ENCODE measurements around the gene NFATC1.

NFATC1 gene

GRCh38 chr18:79423211-79424007, 27.7 kb downstream of the NFATC1 start:
- H3K36me3 ChIP-seq (ENCODE audit: control insufficient read depth, insufficient read depth, low read length), result no peaks in the 10 kb centered on the region
- H3K4me3 ChIP-seq (replicated peaks; ENCODE audit: low read depth, low read length), result no peak overlapping the region
- DNase-seq (ENCODE audit: extremely low read depth, insufficient read length), result no peak
- H3K27me3 ChIP-seq (replicated peaks; ENCODE audit: control insufficient read depth, insufficient read depth, low read length), result no peaks in the 10 kb centered on the region
- no peak for TF ChIP-seq CTCF (IDR thresholded peaks at IDR 0.05; ENCODE audit: insufficient read depth, low read length, poor library complexity, severe bottlenecking)

GRCh38 chr18:79424008-79424565, 28.4 kb downstream of the NFATC1 start:
- Histone ChIP-seq H3K36me3 (ENCODE audit: control insufficient read depth, insufficient read depth, low read length) (no peaks in the 10 kb centered on the region), H3K27me3 (replicated peaks; ENCODE audit: control insufficient read depth, insufficient read depth, low read length) (no peaks in the 10 kb centered on the region), H3K4me3 (replicated peaks; ENCODE audit: low read depth, low read length) (no peak overlapping the region)
- no peak for TF ChIP-seq CTCF (IDR thresholded peaks at IDR 0.05; ENCODE audit: insufficient read depth, low read length, poor library complexity, severe bottlenecking)
- DNase-seq (ENCODE audit: extremely low read depth, insufficient read length), result no peak

GRCh38 chr18:79424880-79425568, 29.3 kb downstream of the NFATC1 start:
- H3K4me3 ChIP-seq (replicated peaks; ENCODE audit: low read depth, low read length), result no peak overlapping the region
- H3K36me3 ChIP-seq (ENCODE audit: control insufficient read depth, insufficient read depth, low read length), result no peaks in the 10 kb centered on the region
- no peak for DNase-seq (ENCODE audit: extremely low read depth, insufficient read length)
- no peak for TF ChIP-seq CTCF (IDR thresholded peaks at IDR 0.05; ENCODE audit: insufficient read depth, low read length, poor library complexity, severe bottlenecking)
- H3K27me3 ChIP-seq (replicated peaks; ENCODE audit: control insufficient read depth, insufficient read depth, low read length), result no peaks in the 10 kb centered on the region

DNA sequence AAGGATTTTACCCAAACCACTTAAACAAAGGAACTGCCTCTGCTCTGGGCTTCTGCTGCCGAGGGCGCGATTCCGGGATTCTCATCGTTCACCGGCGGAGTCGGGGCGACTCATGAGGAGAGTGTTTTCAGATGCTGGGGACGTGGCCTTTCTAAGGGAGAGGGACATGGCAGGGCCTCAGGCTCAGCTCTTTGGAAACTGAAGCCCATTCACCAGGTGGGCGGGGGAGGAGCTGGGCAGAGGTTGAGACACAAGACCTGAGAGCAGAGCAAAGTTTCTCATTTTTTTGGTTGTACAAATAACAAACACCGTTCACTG, 29.8 kb downstream of the NFATC1 start:
- TF ChIP-seq CTCF (IDR thresholded peaks at IDR 0.05; ENCODE audit: insufficient read depth, low read length, poor library complexity, severe bottlenecking), result no peak
- DNase-seq (ENCODE audit: extremely low read depth, insufficient read length), result no peak
- Histone ChIP-seq H3K4me3 (replicated peaks; ENCODE audit: low read depth, low read length) (no peak overlapping the region), H3K36me3 (ENCODE audit: control insufficient read depth, insufficient read depth, low read length) (no peaks in the 10 kb centered on the region), H3K27me3 (replicated peaks; ENCODE audit: control insufficient read depth, insufficient read depth, low read length) (no peaks in the 10 kb centered on the region)

- Histone ChIP-seq H3K4me3 (replicated peaks; ENCODE audit: low read depth, low read length) (no peak overlapping the region), H3K27me3 (replicated peaks; ENCODE audit: control insufficient read depth, insufficient read depth, low read length) (no peaks in the 10 kb centered on the region), H3K36me3 (ENCODE audit: control insufficient read depth, insufficient read depth, low read length) (no peaks in the 10 kb centered on the region)
- no peak for DNase-seq (ENCODE audit: extremely low read depth, insufficient read length)
- TF ChIP-seq CTCF (IDR thresholded peaks at IDR 0.05; ENCODE audit: insufficient read depth, low read length, poor library complexity, severe bottlenecking), result no peak
Observed at GRCh38 chr18:79426376-79427300, 30.9 kb downstream of the NFATC1 start.

Data from GM06990 (cell line).